H1 (cell line): ENCODE measurements around the gene TRDMT1. TPM values are rescaled to one million over a fixed set of nuclear protein-coding genes. Genes with fewer than 3 reads are reported as not detected.

ENCODE experiments used
- CHD1 ChIP-seq: IDR thresholded peaks from 2 replicates; pipeline ENCODE4 v1.6.1; 2012; ENCODE audit warnings: low read depth, low read length, improper control_type of control experiment
- EZH2 ChIP-seq: fragments of 200-600 bp; sonication (generic); IDR thresholded peaks from 2 replicates; pipeline ENCODE4 v1.7.1; 2012; ENCODE audit warnings: low read depth, mild to moderate bottlenecking, moderate library complexity, low read length, inconsistent platforms; ENCODE audit not compliant: severe bottlenecking
- KDM1A ChIP-seq: fragments of 200-600, 300-600 bp; sonication (generic); IDR thresholded peaks from 2 replicates; pipeline ENCODE4 v1.7.1; 2016; ENCODE audit warnings: mild to moderate bottlenecking, low read length, borderline replicate concordance
- NRF1 ChIP-seq: IDR thresholded peaks from 2 replicates; pipeline ENCODE4 v1.6.1; 2011; ENCODE audit warnings: mild to moderate bottlenecking, low read depth, low read length, improper control_type of control experiment
- POLR2AphosphoS5 ChIP-seq: IDR thresholded peaks from 2 replicates; pipeline ENCODE4 v1.6.1; 2011; ENCODE audit warnings: low read depth, low read length
- polyA plus RNA-seq, 7 experiments: library from polyadenylated mRNA; depleted of rRNA in 3 of 7; stranded (reverse) in 5 of 7; unstranded in 2 of 7; fragments of >200 nt in 5 of 7; fragments of 200-250 nt in 2 of 7; gene quantifications; 1 replicate in 5 of 7; 2 replicates in 1 of 7; 4 replicates in 1 of 7; pipeline versions ENCODE4 v1.2.1 to v1.2.3, GENCODE V29; 2011 to 2013; ENCODE audit warnings: missing spikeins in 2 of 7, mixed read lengths in 2 of 7
- total RNA-seq: library from RNA; stranded (reverse); fragmentation: NEBNext Ultra II Directional; extraction: Animal tissue kit (Norgen Biotek cat#: 25700); gene quantifications from 2 replicates; pipeline ENCODE4 v1.2.1, GENCODE V29; 2021

Gene TRDMT1
- total and polyA plus RNA-seq, 2 of the 8 experiments (the other 6 are each of a cell fraction or from before 2014, with no cell fraction given), result 7.4 to 21.4 TPM

- no peak for TF ChIP-seq POLR2AphosphoS5
- TF ChIP-seq EZH2, result no peak
- no peak for TF ChIP-seq NRF1
- no peak for TF ChIP-seq KDM1A
- no peak for TF ChIP-seq CHD1
Observed at GRCh38 chr10:17179002-17179401, 22.5 kb downstream of the TRDMT1 start (continued).
